Hematopoietic multipotent progenitor cell treated with erythropoietin and hydrocortisone succinate and interleukin-3 and kit ligand, for 8 days (in vitro differentiated cells): ENCODE data around the gene CTRB2.
"Not testable (repeated sequence)": the region's sequence is repeated elsewhere in the genome, so short reads cannot be mapped to it uniquely, and the experiment has no call there.

Experiments
- DNase-seq: peaks from one replicate; pipeline ENCODE4 v3.0.0-alpha.2; 2015

The CTRB2 gene

DNA sequence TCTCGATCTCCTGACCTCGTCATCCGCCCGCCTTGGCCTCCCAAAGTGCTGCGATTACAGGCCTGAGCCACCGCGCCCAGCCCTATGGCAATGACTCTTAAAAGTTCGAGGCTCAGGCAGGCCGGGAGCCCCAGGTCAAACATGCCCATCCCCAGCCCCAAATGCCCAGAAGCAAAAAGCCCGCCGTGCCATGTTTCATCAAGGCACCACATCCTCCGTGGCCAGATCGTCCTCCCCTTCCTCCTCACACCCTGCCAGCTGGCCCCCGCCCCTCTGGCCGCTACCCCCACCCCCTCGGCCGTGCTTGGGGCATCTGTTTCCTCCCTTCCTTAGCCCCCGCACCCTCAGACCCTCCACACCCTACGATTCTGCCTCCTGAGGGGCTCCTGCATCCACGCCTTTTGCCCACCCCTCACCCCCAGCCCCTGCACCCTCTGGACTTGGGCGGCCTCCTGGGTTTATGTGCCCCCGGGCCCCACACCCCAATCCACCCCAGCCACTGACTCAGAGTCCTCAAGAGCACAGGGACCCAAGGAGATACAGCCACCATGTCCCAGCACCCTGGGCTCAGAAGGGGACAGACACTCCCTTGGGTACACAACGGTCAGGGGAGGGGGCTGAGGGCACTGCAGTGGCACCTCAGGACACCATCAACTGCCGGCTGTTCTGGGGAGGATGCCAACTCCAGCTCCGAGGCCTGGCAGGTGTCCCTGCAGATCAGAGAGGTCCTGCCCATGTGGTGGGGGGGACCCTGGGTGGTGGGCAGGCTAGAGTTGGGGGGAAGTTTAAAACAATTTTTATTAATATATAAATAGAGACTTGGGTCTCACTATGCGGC is 18.9 kb upstream of the CTRB2 start:
- no peak for DNase-seq

- no peak for DNase-seq
These were observed 18.1 kb upstream of the CTRB2 start for GRCh38 chr16:75225092-75225491.

GRCh38 chr16:75224306-75225082 is 17.5 kb upstream of the CTRB2 start:
- DNase-seq: no peak

DNA sequence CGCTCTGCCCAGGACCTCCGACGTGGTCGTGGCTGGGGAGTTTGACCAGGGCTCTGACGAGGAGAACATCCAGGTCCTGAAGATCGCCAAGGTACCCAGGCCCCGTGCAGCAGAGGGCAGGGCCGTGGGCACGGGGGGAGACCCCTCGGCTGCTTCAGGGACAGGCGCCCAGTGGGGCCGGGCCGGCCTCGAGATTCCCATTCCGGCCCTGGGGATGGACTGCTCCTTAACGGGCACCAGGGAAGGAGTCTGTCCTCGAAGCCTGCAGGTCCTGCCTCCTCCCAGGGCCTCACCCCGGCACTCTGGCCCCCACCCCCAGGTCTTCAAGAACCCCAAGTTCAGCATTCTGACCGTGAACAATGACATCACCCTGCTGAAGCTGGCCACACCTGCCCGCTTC is 16.2 kb upstream of the CTRB2 start:
- not testable (repeated sequence) for DNase-seq

GRCh38 chr16:75222271-75222783 is 15.4 kb upstream of the CTRB2 start:
- no peak for DNase-seq

- no peak for DNase-seq
These were observed 12.9 kb upstream of the CTRB2 start for GRCh38 chr16:75219838-75220237.

GRCh38 chr16:75219088-75219487 is 12.1 kb upstream of the CTRB2 start:
- no peak for DNase-seq

DNA sequence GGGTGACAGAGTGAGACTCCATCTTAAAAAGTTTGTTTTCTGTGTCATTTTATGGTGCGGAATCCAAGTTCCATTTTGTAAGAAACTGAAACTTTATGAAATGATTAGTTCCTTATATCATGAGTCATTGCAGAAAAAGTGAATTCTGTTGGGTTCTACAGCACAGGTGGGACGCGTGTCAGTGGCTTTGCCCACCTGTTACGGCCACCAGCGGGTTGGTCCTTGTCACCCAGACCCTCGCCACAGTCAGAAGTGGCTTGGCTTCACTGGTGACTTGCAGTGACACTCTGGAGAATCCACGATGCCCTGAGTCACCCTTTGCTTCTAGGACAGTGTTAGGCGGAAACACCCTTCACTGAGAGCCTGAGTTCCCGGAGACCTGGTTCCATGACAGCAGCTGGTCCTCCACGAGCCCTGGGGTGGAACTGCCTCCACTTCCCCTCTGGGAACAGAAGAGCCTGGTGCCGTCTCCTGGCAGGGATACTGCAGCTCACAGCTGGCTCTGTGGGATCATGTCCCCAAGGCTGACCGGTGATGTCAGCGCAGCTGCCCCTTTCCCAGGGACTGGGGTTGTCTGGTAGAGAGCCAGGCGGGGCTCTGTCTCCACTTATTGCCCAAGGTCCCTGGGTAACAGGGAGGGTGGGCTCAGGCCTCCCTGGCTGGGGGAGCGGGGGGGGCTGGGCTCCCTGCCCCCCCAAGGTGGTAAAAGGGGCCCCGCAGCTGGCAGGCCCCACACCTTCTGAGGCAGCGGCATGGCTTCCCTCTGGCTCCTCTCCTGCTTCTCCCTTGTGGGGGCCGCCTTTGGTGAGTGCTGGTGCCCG is 11.5 kb upstream of the CTRB2 start, which contains the start of gene CTRB1:
CTRB1 (plus strand) TSS at position 733 of the 821 bp plus-strand sequence; CDS start at position 753, 20 bp downstream.
- DNase-seq: no peak

GRCh38 chr16:75217389-75217851 is 10.5 kb upstream of the CTRB2 start:
- no peak for DNase-seq

- no peak for DNase-seq
These were observed 9.6 kb upstream of the CTRB2 start for GRCh38 chr16:75216576-75216975.

DNA sequence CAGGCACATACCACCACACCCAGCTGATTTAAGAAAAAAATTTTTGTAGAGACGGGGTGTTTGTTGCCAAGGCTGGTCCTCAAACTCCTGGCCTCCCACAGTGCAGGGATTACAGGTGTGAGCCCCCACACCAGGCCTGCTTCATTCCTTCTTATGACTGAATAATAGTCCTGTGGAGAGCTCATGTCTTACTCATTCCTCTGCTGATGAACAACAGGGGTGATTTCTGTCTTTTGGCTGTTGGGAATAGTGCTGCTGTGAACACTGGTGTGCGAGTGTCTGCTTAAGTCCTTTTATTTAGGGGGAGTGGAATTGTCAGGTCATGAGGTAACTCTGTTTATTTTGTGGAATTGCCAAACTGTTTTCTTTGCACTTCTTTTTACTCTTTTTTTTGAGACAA is 9.2 kb upstream of the CTRB2 start:
- DNase-seq: no peak

GRCh38 chr16:75211286-75211685 is 4.3 kb upstream of the CTRB2 start:
- not testable (repeated sequence) for DNase-seq

GRCh38 chr16:75209944-75210343 is 3.0 kb upstream of the CTRB2 start:
- no peak for DNase-seq

- not testable (repeated sequence) for DNase-seq
These were observed 2.6 kb upstream of the CTRB2 start for GRCh38 chr16:75209514-75209913.

DNA sequence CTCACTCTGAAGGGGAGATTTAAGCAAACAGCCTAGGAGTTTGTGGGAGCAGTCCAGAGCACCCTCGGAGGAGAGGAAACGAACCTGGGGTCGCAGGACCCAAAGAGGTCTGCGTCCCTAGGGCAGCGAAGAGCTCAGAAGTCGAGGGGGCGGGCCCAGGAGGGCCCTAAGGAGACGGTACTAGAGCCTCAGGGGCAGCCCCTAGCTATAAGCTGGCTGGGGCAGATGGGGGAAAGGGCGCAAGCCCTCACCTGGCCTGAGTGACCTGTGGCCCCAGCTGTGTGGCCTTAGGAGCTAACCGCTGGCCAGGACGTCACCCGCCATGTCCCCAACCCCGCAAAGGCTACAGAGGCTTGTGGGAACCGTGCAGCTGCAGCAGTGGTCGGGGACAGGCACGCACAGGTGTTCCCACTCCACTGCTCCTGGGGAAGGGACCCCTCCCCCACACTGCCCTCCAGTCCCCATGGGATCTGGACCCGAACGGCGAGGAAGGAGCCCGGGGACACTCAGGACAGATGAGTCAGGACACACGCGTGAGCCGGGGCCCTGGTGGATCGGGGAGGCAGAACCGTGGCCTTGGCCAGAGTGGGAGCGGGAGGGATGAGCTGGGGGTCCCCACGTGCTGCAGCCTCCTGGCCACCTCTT is 2.0 kb upstream of the CTRB2 start:
- DNase-seq: no peak

DNA sequence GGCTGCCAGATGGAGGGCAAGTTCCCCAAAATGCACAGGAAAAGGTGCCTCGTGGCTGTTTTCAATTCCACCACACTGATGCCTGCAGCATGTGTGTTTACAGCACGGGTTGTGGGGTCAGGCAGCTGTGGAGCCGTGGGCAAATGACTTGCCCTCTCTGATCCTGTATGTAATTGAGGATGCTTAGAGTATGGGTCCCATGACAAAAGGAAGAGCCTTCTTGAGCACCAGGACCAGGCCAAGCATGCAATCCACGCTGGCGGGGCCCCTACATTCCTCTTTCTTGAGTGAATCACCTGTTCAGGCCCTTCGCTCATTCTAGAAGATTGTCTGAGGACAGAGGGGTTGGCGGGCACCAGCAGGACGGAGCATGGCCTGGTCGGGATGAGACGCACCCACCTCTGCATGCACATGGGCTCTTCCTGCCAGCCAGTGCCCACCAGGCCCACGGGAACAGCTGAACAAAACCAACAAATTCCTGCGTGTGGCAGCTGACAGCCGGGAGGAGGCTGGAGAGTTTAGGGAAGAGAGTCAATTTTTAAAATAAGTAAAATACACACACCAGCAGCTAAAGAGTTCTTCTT is 1.4 kb upstream of the CTRB2 start:
- DNase-seq: no peak

GRCh38 chr16:75207831-75208230 is 870 bp upstream of the CTRB2 start:
- no peak for DNase-seq

GRCh38 chr16:75205961-75206748 is 806 bp downstream of the CTRB2 start:
- DNase-seq: not testable (repeated sequence)

DNA sequence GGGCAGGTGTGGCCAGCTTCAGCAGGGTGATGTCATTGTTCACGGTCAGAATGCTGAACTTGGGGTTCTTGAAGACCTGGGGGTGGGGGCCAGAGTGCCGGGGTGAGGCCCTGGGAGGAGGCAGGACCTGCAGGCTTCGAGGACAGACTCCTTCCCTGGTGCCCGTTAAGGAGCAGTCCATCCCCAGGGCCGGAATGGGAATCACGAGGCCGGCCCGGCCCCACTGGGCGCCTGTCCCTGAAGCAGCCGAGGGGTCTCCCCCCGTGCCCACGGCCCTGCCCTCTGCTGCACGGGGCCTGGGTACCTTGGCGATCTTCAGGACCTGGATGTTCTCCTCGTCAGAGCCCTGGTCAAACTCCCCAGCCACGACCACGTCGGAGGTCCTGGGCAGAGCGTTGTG is 1.5 kb downstream of the CTRB2 start:
- not testable (repeated sequence) for DNase-seq

GRCh38 chr16:75204905-75205304 is 2.1 kb downstream of the CTRB2 start:
- DNase-seq: not testable (repeated sequence)

- no peak for DNase-seq
These were observed 2.6 kb downstream of the CTRB2 start for GRCh38 chr16:75204410-75204758.
